GM18873 (cell line): ENCODE measurements around the gene NRXN2.

Experiments
- ATAC-seq: cut with Tn5 transposase; IDR thresholded peaks from one replicate; pipeline ENCODE4 v1.9.1; 2021; ENCODE audit warnings: mild to moderate bottlenecking, moderate library complexity, moderate number of reproducible peaks; ENCODE audit not compliant: unreplicated experiment, low FRiP score

Gene NRXN2

GRCh38 chr11:64724863-64725532 lies 2.0 kb upstream of the NRXN2 start:
- ATAC-seq = no peak

- ATAC-seq = no peak
Observed at GRCh38 chr11:64723907-64724862, 1.2 kb upstream of the NRXN2 start.

- no peak for ATAC-seq
Observed at GRCh38 chr11:64722141-64723065, 594 bp downstream of the NRXN2 start.

- no peak for ATAC-seq
Observed at GRCh38 chr11:64721359-64721699, 1.7 kb downstream of the NRXN2 start.

- ATAC-seq = no peak
Observed at GRCh38 chr11:64720640-64721358, 2.2 kb downstream of the NRXN2 start.

GRCh38 chr11:64720167-64720566 lies 2.8 kb downstream of the NRXN2 start:
- no peak for ATAC-seq

- ATAC-seq = no peak
Observed at GRCh38 chr11:64719406-64719805, 3.6 kb downstream of the NRXN2 start.

- ATAC-seq = no peak
Observed at GRCh38 chr11:64718780-64719124, 4.2 kb downstream of the NRXN2 start.

GRCh38 chr11:64718084-64718779 lies 4.8 kb downstream of the NRXN2 start:
- ATAC-seq = no peak

- ATAC-seq = no peak
Observed at GRCh38 chr11:64717268-64717578, 5.8 kb downstream of the NRXN2 start.

- ATAC-seq = no peak
Observed at GRCh38 chr11:64716473-64717267, 6.3 kb downstream of the NRXN2 start.

GRCh38 chr11:64715756-64716472 lies 7.1 kb downstream of the NRXN2 start:
- no peak for ATAC-seq

GRCh38 chr11:64715110-64715509 lies 7.9 kb downstream of the NRXN2 start:
- no peak for ATAC-seq

GRCh38 chr11:64714666-64715065 lies 8.3 kb downstream of the NRXN2 start:
- ATAC-seq = no peak

GRCh38 chr11:64713781-64714363 lies 9.1 kb downstream of the NRXN2 start:
- no peak for ATAC-seq

GRCh38 chr11:64713016-64713707 lies 9.8 kb downstream of the NRXN2 start:
- ATAC-seq = no peak

GRCh38 chr11:64712430-64713015 lies 10.5 kb downstream of the NRXN2 start:
- ATAC-seq = no peak
